WTC11 (cell line): ENCODE measurements around the gene ADCY2. TPM values are rescaled to one million over a fixed set of nuclear protein-coding genes. Genes with fewer than 3 reads are reported as not detected.

Source experiments
- ATAC-seq: fragments of 200-7000 bp; cut with Tn5 transposase; 2 replicates; pipeline ENCODE4 v1.10.0; 2021; ENCODE audit warnings: mild to moderate bottlenecking, moderate library complexity
- CTCF ChIA-PET: fragments of 300-600 bp; sonication (Branson Sonifier 250); formaldehyde crosslinking; loops from one replicate; lab custom pipeline; 2021; ENCODE audit warnings: antibody characterized with exemption; lab: Charles Lee
- POLR2A ChIA-PET: fragments of 350-600 bp; sonication (Branson Sonifier 250); formaldehyde crosslinking; loops from one replicate; lab custom pipeline; 2021; ENCODE audit warnings: antibody characterized with exemption; lab: Charles Lee
- DNase-seq: peaks from one replicate; pipeline ENCODE4 v3.0.0; 2021; ENCODE audit warnings: low spot score
- H3K27ac Mint-ChIP-seq: 2 replicates; pipeline ENCODE4 v1.8.0; 2021; ENCODE audit warnings: mixed read lengths
- H3K27me3 Mint-ChIP-seq: 2 replicates; pipeline ENCODE4 v1.8.0; 2021; ENCODE audit warnings: low read depth, mild to moderate bottlenecking, moderate library complexity, mixed read lengths
- H3K36me3 Mint-ChIP-seq: 2 replicates; pipeline ENCODE4 v1.8.0; 2021; ENCODE audit warnings: mixed read lengths
- H3K4me1 Mint-ChIP-seq: 2 replicates; pipeline ENCODE4 v1.8.0; 2022; ENCODE audit warnings: mixed read lengths
- H3K4me3 Mint-ChIP-seq: 2 replicates; pipeline ENCODE4 v1.8.0; 2021; ENCODE audit warnings: mild to moderate bottlenecking, moderate library complexity, mixed read lengths
- H3K9me3 Mint-ChIP-seq: 2 replicates; pipeline ENCODE4 v1.8.0; 2021; ENCODE audit warnings: mixed read lengths
- ATF6 ChIP-seq: sonication (generic); formaldehyde crosslinking; IDR thresholded peaks from 2 replicates; pipeline ENCODE4 v1.8.1; 2023; ENCODE audit warnings: mild to moderate bottlenecking, missing genetic modification reagents
- E2F1 ChIP-seq: sonication (generic); formaldehyde crosslinking; IDR thresholded peaks from 2 replicates; pipeline ENCODE4 v1.8.0; 2022; ENCODE audit warnings: mild to moderate bottlenecking, missing genetic modification reagents
- EMX1 ChIP-seq: fragments of 250-450 bp; sonication (Bioruptor Pico); IDR thresholded peaks from 2 replicates; pipeline ENCODE4 v1.8.0; 2021; ENCODE audit warnings: mild to moderate bottlenecking
- ERG ChIP-seq: fragments of 250-450 bp; sonication (Bioruptor Pico); IDR thresholded peaks from 2 replicates; pipeline ENCODE4 v1.8.0; 2021; ENCODE audit warnings: mild to moderate bottlenecking
- HMGA2 ChIP-seq: fragments of 250-450 bp; sonication (Bioruptor Pico); IDR thresholded peaks from 2 replicates; pipeline ENCODE4 v1.4.0; 2021; ENCODE audit warnings: mild to moderate bottlenecking, moderate library complexity
- MLX ChIP-seq: sonication (generic); formaldehyde crosslinking; IDR thresholded peaks from 2 replicates; pipeline ENCODE4 v1.8.1; 2023; ENCODE audit warnings: mild to moderate bottlenecking, missing genetic modification reagents, moderate library complexity
- MXD4 ChIP-seq: fragments of 250-450 bp; sonication (Bioruptor Pico); IDR thresholded peaks from 2 replicates; pipeline ENCODE4 v1.8.0; 2021; ENCODE audit warnings: mild to moderate bottlenecking, moderate library complexity, borderline replicate concordance
- PRDM15 ChIP-seq: sonication (generic); formaldehyde crosslinking; IDR thresholded peaks from 2 replicates; pipeline ENCODE4 v1.8.0; 2022; ENCODE audit warnings: missing genetic modification reagents
- RORB ChIP-seq: fragments of 250-450 bp; sonication (Bioruptor Pico); IDR thresholded peaks from 2 replicates; pipeline ENCODE4 v1.9.0; 2021; ENCODE audit warnings: mild to moderate bottlenecking
- STAT6 ChIP-seq: sonication (generic); formaldehyde crosslinking; conservative IDR thresholded peaks from 2 replicates; pipeline ENCODE4 v1.8.1; 2023; ENCODE audit warnings: mild to moderate bottlenecking, low read depth, missing genetic modification reagents, moderate library complexity
- TEAD1 ChIP-seq: sonication (generic); formaldehyde crosslinking; IDR thresholded peaks from 2 replicates; pipeline ENCODE4 v1.8.0; 2022; ENCODE audit warnings: mild to moderate bottlenecking, missing genetic modification reagents
- ZNF232 ChIP-seq: sonication (generic); formaldehyde crosslinking; IDR thresholded peaks from 2 replicates; pipeline ENCODE4 v1.8.0; 2022; ENCODE audit warnings: mild to moderate bottlenecking, missing genetic modification reagents
- ZNF281 ChIP-seq: sonication (generic); formaldehyde crosslinking; IDR thresholded peaks from 2 replicates; pipeline ENCODE4 v1.8.0; 2023; ENCODE audit warnings: mild to moderate bottlenecking, missing genetic modification reagents
- total RNA-seq: library from RNA; stranded (reverse); gene quantifications from 3 replicates; pipeline ENCODE4 v1.2.3, GENCODE V29; 2021

Gene ADCY2
- total RNA-seq, 1 experiment from 2014 or later = 142 TPM

GRCh38 chr5:7873216-7873615 is 477.3 kb downstream of the ADCY2 start:
- CTCF ChIA-PET = interaction anchor here (1.3 kb wide), 1 partner anchor 14 kb away, joined by 3 read pairs; no protein-coding TSS in a partner anchor
- Mint-ChIP-seq H3K27ac (peak overlapping the region; percentile 3; the same call in 1 of the 2 replicates), H3K4me1 (peaks cover 12% of the 10 kb centered on the region), H3K4me3 (no peak overlapping the region), H3K9me3 (no peaks in the 10 kb centered on the region), H3K36me3 (peaks cover 36% of the 10 kb centered on the region)
- DNase-seq (no peak), ATAC-seq (no peak)
- TF ChIP-seq STAT6 (CRISPR knock-in tag) (no peak), E2F1 (CRISPR knock-in tag) (no peak), ZNF281 (CRISPR knock-in tag) (no peak), MXD4 (CRISPR knock-in tag) (no peak), PRDM15 (CRISPR knock-in tag) (no peak), ZNF232 (CRISPR knock-in tag) (no peak), RORB (CRISPR knock-in tag) (no peak), HMGA2 (CRISPR knock-in tag) (no peak), TEAD1 (CRISPR knock-in tag) (no peak), ERG (no peak), ATF6 (CRISPR knock-in tag) (no peak), MLX (no peak), EMX1 (CRISPR knock-in tag) (no peak)
- TF ChIP-seq, all 79 proteins: peak for 0
- no peaks in the 10 kb centered on the region for H3K27me3 Mint-ChIP-seq
- POLR2A ChIA-PET = no interaction called here
